NCI-H524 treated with DMSO at 0.1 percent for 48 hours (cell line): ENCODE data around the gene PLA2G2F.
"Not testable (repeated sequence)": the region's sequence is repeated elsewhere in the genome, so short reads cannot be mapped to it uniquely, and the experiment has no call there.

ENCODE experiments used
- DNase-seq: peaks from one replicate; lab custom pipeline; 2025; lab: John Stamatoyannopoulos, UW

PLA2G2F gene

GRCh38 chr1:20114021-20114648, 25.0 kb upstream of the PLA2G2F start:
- no peak for DNase-seq

- no peak for DNase-seq
These were observed 23.6 kb upstream of the PLA2G2F start for GRCh38 chr1:20115479-20115878.

- DNase-seq: no peak
These were observed 23.2 kb upstream of the PLA2G2F start for GRCh38 chr1:20115916-20116315.

- no peak for DNase-seq
These were observed 21.9 kb upstream of the PLA2G2F start for GRCh38 chr1:20117236-20117635.

GRCh38 chr1:20119347-20119746, 19.8 kb upstream of the PLA2G2F start, which contains the start of gene PLA2G2D:
PLA2G2D (minus strand) TSS chr1:20119536; CDS start chr1:20119498, 38 bp downstream.
- DNase-seq: no peak

- DNase-seq: no peak
These were observed 18.3 kb upstream of the PLA2G2F start for GRCh38 chr1:20120796-20121195.

GRCh38 chr1:20123722-20124455, 15.2 kb upstream of the PLA2G2F start:
- DNase-seq: no peak

GRCh38 chr1:20124456-20125057, 14.6 kb upstream of the PLA2G2F start:
- DNase-seq: no peak

GRCh38 chr1:20125100-20125499, 14.0 kb upstream of the PLA2G2F start:
- no peak for DNase-seq

- no peak for DNase-seq
These were observed 12.9 kb upstream of the PLA2G2F start for GRCh38 chr1:20126041-20126805.

- DNase-seq: no peak
These were observed 12.2 kb upstream of the PLA2G2F start for GRCh38 chr1:20126806-20127440.

- not testable (repeated sequence) for DNase-seq
These were observed 8.6 kb upstream of the PLA2G2F start for GRCh38 chr1:20130518-20130917.

- no peak for DNase-seq
These were observed 4.1 kb upstream of the PLA2G2F start for GRCh38 chr1:20134995-20135394.

- no peak for DNase-seq
These were observed 2.9 kb upstream of the PLA2G2F start for GRCh38 chr1:20136249-20136648.

- DNase-seq: no peak
These were observed 2.1 kb upstream of the PLA2G2F start for GRCh38 chr1:20137055-20137454.

- DNase-seq: no peak
These were observed 1.5 kb upstream of the PLA2G2F start for GRCh38 chr1:20137604-20138003.

- DNase-seq: no peak
These were observed 777 bp upstream of the PLA2G2F start for GRCh38 chr1:20138346-20138745.

- DNase-seq: no peak
These were observed 871 bp downstream of the PLA2G2F start for GRCh38 chr1:20139776-20140612.

GRCh38 chr1:20141001-20141400, 1.9 kb downstream of the PLA2G2F start:
- DNase-seq: no peak

GRCh38 chr1:20141466-20141865, 2.3 kb downstream of the PLA2G2F start:
- no peak for DNase-seq
